ENCODE data around the gene CWC27.

CWC27 gene

DNA sequence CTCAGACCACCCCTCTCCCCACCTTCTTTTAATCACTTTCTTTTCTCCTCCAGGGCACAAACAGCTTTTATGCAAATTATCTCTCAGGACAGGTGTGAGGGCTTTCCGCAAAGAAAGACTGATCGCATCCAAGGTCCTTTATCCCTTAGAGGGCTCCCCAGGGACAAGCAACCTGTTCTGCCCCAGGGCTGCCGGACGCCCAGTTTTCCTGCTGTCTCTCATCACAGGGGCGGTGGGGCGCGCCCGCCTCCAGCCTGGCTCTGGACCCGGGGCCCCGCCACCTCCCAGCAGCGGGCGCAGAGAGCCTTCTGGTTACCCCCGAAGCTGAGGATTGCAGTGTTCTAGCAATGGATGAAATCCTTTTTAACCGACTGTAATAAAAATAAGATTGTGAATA, 266.1 kb downstream of the CWC27 start:
- DNase-seq (ENCODE audit: low read depth, low spot score) = peak; percentile 66

GRCh38 chr5:65035211-65036206, 266.8 kb downstream of the CWC27 start:
- peak; percentile 96 for DNase-seq (ENCODE audit: low read depth, low spot score)

DNA sequence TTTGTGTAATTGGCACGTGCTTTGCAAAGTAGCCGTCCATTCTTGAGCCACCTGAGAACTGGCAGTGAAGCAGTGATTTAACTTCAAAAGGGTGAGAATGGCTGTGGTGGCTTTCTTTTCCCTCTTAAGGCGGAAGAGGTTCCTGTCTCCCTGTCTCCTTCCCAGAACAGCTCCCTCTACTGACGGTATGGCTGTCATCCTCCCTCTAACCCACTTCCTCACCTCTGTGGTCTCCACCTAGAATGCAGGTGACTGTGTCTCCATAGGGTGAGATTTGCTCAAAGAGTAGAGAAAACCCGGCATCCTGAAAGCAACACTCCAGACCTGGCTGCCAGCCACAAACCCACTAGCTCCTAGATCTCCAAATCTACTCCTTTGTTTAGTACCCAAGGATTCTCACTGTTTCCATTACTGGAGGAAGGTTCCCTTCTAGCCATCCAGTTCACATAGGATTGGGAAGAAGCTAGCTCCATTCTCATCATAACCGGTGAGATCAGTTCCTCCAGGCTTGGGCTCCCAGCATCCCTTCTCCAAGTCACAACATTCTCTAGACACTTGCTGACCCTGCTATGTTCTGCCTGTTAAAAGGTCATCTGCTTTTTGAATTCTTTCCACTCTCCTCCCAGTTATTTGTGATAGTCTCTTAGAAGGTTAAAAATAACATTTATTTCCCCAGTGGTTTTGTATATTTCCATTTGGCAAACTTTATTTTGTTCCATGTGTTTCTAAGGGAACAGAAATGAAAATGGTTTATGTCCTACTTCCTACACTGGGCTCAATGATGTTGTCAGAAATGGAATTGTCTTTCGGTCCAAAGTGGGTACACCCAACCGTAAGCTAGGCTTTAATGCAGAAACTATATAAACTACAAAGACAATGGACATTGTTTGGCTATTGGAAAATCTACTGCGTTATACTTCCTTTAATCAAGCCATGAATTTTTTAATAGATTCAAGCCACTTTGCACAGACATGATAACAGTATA, 269.4 kb downstream of the CWC27 start:
- DNase-seq (ENCODE audit: low read depth, low spot score) = peak; percentile 86

- no peak for DNase-seq (ENCODE audit: low read depth, low spot score)
These were observed 272.8 kb downstream of the CWC27 start for GRCh38 chr5:65041296-65042158.

DNA sequence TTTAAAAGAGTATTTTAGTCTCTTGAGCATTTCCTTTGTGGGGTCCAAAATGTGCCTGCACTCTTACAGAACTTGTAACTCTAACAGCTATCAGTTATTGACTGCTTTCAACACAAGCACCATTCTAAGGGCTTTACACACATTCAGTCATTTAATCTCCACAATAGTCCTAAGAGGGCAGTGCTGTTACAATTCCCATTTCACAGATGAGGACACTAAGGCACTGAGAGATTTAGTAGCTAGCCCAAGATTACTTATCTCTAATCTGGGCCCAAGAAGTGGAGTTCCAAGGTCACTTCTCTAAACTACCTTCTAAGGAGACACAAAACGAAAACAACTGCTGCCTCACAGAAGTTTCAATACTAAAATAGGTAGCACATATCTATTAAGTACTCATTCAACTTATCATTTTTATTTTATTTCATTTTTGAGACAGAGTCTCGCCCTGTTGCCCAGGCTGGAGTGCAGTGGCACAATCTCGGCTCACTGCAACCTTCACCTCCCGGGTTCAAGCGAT, 275.2 kb downstream of the CWC27 start:
- no peak for DNase-seq (ENCODE audit: low read depth, low spot score)

- DNase-seq (ENCODE audit: low read depth, low spot score) = no peak
These were observed 278.5 kb downstream of the CWC27 start for GRCh38 chr5:65047225-65047624.

- DNase-seq (ENCODE audit: low read depth, low spot score) = no peak
These were observed 279.4 kb downstream of the CWC27 start for GRCh38 chr5:65047948-65048690.

- DNase-seq (ENCODE audit: low read depth, low spot score) = no peak
These were observed 281.4 kb downstream of the CWC27 start for GRCh38 chr5:65050140-65050539.

DNA sequence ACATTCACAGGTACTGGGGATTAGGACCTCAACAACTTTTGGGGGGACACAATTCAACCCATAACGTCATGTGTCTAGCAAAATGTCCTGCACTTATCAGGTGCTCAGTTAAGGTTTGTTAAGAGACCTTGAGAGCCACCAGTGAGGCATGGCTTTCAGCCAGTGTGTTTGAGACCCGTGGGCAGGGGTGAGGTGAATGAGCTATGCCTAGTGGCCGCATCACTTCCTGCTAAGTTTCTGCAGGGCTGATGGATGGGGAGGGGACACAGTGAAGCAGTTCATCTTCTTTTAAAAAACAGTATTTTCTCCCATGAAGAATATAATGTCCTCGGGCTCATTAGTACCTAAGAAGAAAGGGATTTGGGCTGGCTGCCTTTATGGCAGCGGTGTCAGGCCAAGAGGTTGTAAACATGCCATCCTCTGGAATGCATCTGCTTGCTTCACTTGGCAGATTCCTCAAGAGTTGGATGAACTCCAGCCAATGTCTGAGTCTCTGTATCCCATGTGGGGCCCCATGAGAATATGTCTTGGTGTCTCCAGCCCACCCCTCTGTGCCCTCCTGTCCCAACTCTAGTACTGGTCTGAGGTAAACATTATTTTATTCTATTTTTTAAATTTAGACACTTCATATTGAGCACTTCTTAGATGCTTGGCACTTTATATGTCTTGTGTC, 282.2 kb downstream of the CWC27 start:
- DNase-seq (ENCODE audit: low read depth, low spot score) = no peak

- no peak for DNase-seq (ENCODE audit: low read depth, low spot score)
These were observed 287.2 kb downstream of the CWC27 start for GRCh38 chr5:65055938-65056337.

DNA sequence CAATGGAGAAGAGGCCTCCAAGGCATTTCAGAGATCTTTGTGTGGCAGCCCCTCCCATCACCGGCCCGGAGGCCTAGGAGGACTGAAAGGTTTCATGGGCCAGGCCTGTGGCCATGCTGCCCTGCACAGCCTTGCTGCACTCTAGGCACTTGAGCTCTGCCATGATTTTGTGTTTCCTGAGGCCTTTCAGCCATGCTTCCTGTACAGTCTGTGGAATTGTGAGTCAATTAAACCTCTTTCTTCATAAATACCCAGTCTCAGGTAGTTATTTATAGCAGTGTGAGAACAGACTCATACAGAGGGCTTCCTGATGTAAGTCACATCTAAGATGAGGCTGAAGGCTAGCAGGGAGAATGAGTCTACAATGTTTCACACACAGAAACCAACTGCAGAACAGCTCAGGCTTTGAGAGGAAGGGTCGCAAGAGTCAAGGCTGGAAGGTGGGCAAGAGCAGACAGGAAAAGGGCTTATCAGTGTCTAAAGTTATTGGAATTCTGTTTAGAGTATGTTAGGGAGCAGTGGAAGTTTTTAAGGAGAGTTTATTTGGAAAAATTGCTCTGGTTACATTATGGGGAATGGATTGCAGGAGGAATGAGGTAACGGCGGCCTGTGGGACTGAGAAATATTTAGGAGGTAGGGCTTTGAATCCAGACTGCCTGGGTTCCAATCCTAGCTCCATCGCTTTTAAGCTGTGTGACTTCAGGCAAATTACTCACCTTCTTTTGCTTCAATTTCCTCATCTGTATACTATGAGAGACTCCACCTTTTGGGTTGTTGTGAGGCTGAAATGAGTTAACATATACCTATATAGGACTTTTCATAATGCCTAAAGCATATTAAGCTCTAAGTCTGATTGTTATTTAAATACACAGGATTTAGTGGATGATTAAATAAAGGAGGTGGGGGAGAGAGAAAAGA, 291.2 kb downstream of the CWC27 start:
- DNase-seq (ENCODE audit: low read depth, low spot score) = no peak

DNA sequence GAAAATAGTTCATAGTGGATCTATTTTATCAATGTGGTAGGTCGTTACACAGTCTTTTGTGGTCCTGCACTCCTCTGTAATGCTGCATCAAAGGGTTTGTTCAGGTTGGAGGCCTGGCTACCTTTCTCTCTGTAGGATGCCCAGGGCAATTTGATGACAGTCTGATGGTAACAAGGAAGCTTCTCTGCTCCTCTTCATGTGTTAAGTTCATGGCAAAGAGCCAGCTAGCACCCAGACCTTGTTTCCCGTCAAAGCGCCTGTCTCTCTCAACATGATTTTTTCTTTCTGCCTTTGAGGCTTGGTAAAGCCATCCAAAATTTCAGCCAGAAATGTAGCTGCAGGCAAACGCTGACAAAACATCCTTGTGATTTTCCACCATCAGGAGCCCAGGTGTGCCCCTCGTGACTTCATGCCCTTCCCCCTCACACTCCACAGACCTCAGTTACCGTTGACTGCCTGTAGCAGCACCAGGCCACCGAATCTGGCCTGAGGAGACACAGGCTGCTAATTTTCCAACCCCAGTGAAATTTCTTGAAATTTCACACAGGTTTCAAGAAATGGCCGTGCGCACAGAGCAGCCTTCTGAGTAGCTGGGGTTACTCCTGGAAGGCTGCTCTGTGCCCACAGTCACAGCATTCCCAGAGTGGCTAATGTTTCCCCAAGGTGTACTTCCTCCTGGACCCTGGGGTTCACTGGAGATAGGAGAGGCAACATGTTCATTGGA, 292.7 kb downstream of the CWC27 start:
- DNase-seq (ENCODE audit: low read depth, low spot score) = no peak

GRCh38 chr5:65061974-65062353, 293.2 kb downstream of the CWC27 start:
- no peak for DNase-seq (ENCODE audit: low read depth, low spot score)

DNA sequence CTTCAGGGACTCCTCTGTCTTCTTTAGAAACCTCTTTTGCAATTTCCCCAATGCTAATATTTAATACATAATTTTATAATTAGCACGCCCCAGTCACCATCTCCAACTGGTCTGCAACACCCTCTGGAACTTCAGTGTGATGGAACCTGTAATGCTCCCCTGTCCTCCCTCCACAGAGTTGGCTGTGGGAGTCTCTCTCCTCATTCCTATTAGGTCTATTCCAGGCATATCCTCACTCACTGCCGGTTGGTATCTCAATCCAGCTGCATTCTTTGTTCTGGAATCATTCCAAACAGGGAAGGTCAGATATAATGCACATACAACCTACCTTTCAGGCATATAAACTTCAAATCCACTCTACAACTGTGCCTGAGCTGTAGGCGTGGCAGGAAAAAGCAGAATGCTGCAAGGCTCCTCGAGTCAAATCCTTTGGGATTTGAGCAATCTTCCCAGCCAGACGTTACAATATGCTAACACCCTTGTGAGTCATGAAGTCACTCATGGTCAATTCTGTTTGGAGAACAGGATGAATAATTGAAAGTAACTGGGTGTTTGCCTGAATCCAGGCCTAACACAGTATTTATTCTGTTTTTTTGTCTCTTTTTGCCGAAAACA, 293.8 kb downstream of the CWC27 start:
- DNase-seq (ENCODE audit: low read depth, low spot score) = peak; percentile 32

DNA sequence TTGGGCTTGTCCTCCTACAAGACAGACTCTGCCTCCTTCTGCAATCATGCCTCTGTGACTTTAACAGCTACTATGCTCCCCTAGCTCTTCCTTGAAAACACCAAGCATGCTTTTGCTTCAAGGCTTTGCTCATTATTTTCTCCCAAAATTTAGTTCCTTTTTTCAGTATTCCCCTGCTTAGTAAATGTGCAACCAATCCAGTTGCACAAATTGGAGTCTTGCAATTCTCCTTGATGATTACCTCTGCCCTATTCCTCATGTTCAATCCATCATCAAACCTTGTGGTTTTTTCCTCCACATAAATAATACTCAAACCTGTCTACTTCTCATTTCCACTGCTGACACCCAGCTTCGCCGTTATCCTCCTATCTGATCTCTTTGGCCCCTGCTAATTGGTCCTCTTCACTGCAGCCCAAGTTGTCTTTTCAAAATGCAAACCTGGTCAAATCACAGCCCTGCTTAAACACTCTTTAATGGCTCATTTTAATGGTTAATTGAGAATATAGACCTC, 296.3 kb downstream of the CWC27 start:
- DNase-seq (ENCODE audit: low read depth, low spot score) = no peak

- peak; percentile 50 for DNase-seq (ENCODE audit: low read depth, low spot score)
These were observed 297.8 kb downstream of the CWC27 start for GRCh38 chr5:65066387-65067146.

GRCh38 chr5:65067147-65067506, 298.4 kb downstream of the CWC27 start:
- no peak for DNase-seq (ENCODE audit: low read depth, low spot score)
